H1 (cell line): Measurements from ENCODE around the gene SHQ1. TPM values are rescaled to one million over a fixed set of nuclear protein-coding genes. Genes with fewer than 3 reads are reported as not detected.

ENCODE experiments used
- polyA plus RNA-seq, 7 experiments: library from polyadenylated mRNA; depleted of rRNA in 3 of 7; stranded (reverse) in 5 of 7; unstranded in 2 of 7; fragments of >200 nt in 5 of 7; fragments of 200-250 nt in 2 of 7; gene quantifications; 1 replicate in 5 of 7; 2 replicates in 1 of 7; 4 replicates in 1 of 7; pipeline versions ENCODE4 v1.2.1 to v1.2.3, GENCODE V29; 2011 to 2013; ENCODE audit warnings: missing spikeins in 2 of 7, mixed read lengths in 2 of 7
- total RNA-seq: library from RNA; stranded (reverse); fragmentation: NEBNext Ultra II Directional; extraction: Animal tissue kit (Norgen Biotek cat#: 25700); gene quantifications from 2 replicates; pipeline ENCODE4 v1.2.1, GENCODE V29; 2021

The SHQ1 gene
- total and polyA plus RNA-seq, 2 of the 8 experiments (the other 6 are each of a cell fraction or from before 2014, with no cell fraction given) = 10.7 to 34.4 TPM

Other genes with a start within 250 kb of the SHQ1 start
- 3.9 and 5.6 TPM in 2 replicates for gene GXYLT2, start 39.6 kb upstream of the SHQ1 start, total RNA-seq
- gene GXYLT2, start 39.6 kb upstream of the SHQ1 start, polyA plus RNA-seq (2011; rRNA removed) = 1.3 and 1.8 TPM in 2 replicates
- 89.9 and 91.9 TPM in 2 replicates for gene PPP4R2, start 148.4 kb upstream of the SHQ1 start, total RNA-seq
- 4.5 and 11.5 TPM in 2 replicates for gene PPP4R2, start 148.4 kb upstream of the SHQ1 start, polyA plus RNA-seq (2011; rRNA removed)
- 3.8 and 3.9 TPM in 2 replicates for gene EBLN2, start 213.2 kb upstream of the SHQ1 start, total RNA-seq
- 1.6 and 1.9 TPM in 2 replicates for gene EBLN2, start 213.2 kb upstream of the SHQ1 start, polyA plus RNA-seq (2011; rRNA removed)